Transverse colon (tissue), 4 donors: ENCODE results near the gene ANKS1B. TPM values are rescaled to one million over a fixed set of nuclear protein-coding genes. Genes with fewer than 3 reads are reported as not detected.
"Not testable (repeated sequence)": the region's sequence is repeated elsewhere in the genome, so short reads cannot be mapped to it uniquely, and the experiment has no call there.

Source experiments
- DNase-seq: peaks from one replicate; pipeline ENCODE4 v3.0.0-alpha.2; 2019
- H3K27ac ChIP-seq, 4 donors: fragments of 200-600 bp; sonication (generic); 2 replicates each; pipeline ENCODE4 v1.5.1; 2016 to 2018; ENCODE audit warnings: inconsistent platforms in 4 of 4
- H3K27me3 ChIP-seq: fragments of 200-600 bp; sonication (generic); 2 replicates; pipeline ENCODE4 v1.5.1; 2017; ENCODE audit warnings: inconsistent platforms
- H3K36me3 ChIP-seq, 4 donors: fragments of 200-600 bp; sonication (generic); 2 replicates each; pipeline ENCODE4 v1.5.1; 2017 to 2019; ENCODE audit warnings: inconsistent platforms in 4 of 4
- H3K4me1 ChIP-seq, 4 donors: fragments of 200-600 bp; sonication (generic); 2 replicates each; pipeline ENCODE4 v1.5.1; 2017 to 2020; ENCODE audit warnings: inconsistent platforms in 4 of 4
- H3K4me3 ChIP-seq, 4 donors: fragments of 200-600 bp; sonication (generic); 1 replicate in 1 of 4; 2 replicates in 3 of 4; pipeline versions ENCODE4 v1.5.1 to v1.6.1; 2017 to 2019; ENCODE audit warnings: inconsistent platforms in 4 of 4
- H3K9me3 ChIP-seq, 2 donors: fragments of 200-600 bp; sonication (generic); 2 replicates each; pipeline ENCODE4 v1.5.1; 2017 to 2019; ENCODE audit warnings: inconsistent platforms in 2 of 2
- EP300 ChIP-seq: sonication (generic); formaldehyde crosslinking; IDR thresholded peaks from one replicate; pipeline ENCODE4 v1.6.1; 2017; ENCODE audit warnings: antibody characterized with exemption, low read depth
- POLR2A ChIP-seq: fragments of 450-650 bp; IDR thresholded peaks from one replicate; pipeline ENCODE4 v1.6.1; 2016; ENCODE audit warnings: antibody characterized with exemption, mild to moderate bottlenecking, moderate library complexity
- POLR2AphosphoS5 ChIP-seq, 3 donors: sonication (generic); formaldehyde crosslinking; IDR thresholded peaks; one replicate each; pipeline ENCODE4 v1.6.1; 2016; ENCODE audit warnings: antibody characterized with exemption in 3 of 3
- WGBS, 2 donors: methylation state at CpG; one replicate each; pipeline ENCODE4 v1.1.5; 2018; ENCODE audit warnings: low coverage in 1 of 2; 5-methylcytosine and 5-hydroxymethylcytosine counted together
- in situ Hi-C, 4 donors: fragments of 200-750 bp; cut with MboI; loops; one replicate each; pipeline versions ENCODE4 v1.15.0 to v1.15.1; 2017; ENCODE audit warnings: low sequenced_read_pairs in 3 of 4, low pct_ligation_motif_present in 1 of 4, low pct_unique_long_range_greater_than_20kb in 1 of 4
- intact Hi-C: fragments of 100-400 bp; cut with DNase I; formaldehyde crosslinking; loops from one replicate; pipeline ENCODE4 v1.15.1; 2023; ENCODE audit warnings: low total_unique reads
- total RNA-seq, 4 donors: library from RNA; depleted of rRNA; stranded (reverse); fragments of >200 nt; gene quantifications; one replicate each; pipeline ENCODE4 v1.1.0, GENCODE V29; 2016
- TF ChIP-seq, protein P1 (sequence below), 5 experiments: fragments of 200-600 bp in 3 of 5; fragments of 450-650 bp in 2 of 5; sonication (generic) in 3 of 5; IDR thresholded peaks; 1 replicate in 2 of 5; 2 replicates in 3 of 5; pipeline ENCODE4 v1.5.1; 2016 to 2017; ENCODE audit warnings: antibody characterized with exemption in 5 of 5, inconsistent platforms in 3 of 5, mild to moderate bottlenecking in 2 of 5, moderate library complexity in 1 of 5

Gene ANKS1B
- total RNA-seq, 4 donors from 2014 or later = 1.4 to 6.4 (median 3.5) TPM; not detected in 1

DNA sequence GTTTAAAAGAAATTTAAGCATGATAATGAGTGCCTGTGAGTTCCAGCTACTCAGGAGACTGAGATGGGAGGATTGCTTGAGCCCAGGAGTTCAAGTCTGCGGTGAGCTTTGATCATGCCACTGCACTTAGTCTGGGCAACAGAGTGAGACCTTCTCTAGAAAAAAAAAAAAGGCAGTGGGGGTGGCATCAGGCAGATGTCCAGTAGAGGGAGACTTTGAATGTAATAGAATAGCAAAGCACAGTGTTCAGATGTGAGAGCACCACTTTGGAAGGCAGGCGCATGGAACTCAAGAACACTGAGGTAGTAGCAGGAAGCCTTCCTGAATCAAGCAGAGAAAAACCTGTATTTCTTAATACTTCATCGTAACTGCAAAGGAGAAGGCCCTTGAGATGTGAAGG, 731.7 kb downstream of the ANKS1B start:
- in situ Hi-C loops (no loop called here), intact Hi-C loops (no loop called here)
- H3K36me3 ChIP-seq = no peaks in the 10 kb centered on the region
- no peak for DNase-seq
- TF ChIP-seq POLR2AphosphoS5 (IDR thresholded peaks at IDR 0.05) = no peak
- TF ChIP-seq, protein P1, sequence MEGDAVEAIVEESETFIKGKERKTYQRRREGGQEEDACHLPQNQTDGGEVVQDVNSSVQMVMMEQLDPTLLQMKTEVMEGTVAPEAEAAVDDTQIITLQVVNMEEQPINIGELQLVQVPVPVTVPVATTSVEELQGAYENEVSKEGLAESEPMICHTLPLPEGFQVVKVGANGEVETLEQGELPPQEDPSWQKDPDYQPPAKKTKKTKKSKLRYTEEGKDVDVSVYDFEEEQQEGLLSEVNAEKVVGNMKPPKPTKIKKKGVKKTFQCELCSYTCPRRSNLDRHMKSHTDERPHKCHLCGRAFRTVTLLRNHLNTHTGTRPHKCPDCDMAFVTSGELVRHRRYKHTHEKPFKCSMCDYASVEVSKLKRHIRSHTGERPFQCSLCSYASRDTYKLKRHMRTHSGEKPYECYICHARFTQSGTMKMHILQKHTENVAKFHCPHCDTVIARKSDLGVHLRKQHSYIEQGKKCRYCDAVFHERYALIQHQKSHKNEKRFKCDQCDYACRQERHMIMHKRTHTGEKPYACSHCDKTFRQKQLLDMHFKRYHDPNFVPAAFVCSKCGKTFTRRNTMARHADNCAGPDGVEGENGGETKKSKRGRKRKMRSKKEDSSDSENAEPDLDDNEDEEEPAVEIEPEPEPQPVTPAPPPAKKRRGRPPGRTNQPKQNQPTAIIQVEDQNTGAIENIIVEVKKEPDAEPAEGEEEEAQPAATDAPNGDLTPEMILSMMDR (IDR thresholded peaks at IDR 0.05) = no peak
- no peak for TF ChIP-seq EP300
- no peak for TF ChIP-seq POLR2A
- no peaks in the 10 kb centered on the region for H3K27me3 ChIP-seq
- 92 to 96% methylated on average over 3 of the region's 3 CpGs for WGBS, 2 donors
- no peaks in the 10 kb centered on the region for H3K9me3 ChIP-seq
- no peaks in the 10 kb centered on the region for H3K4me1 ChIP-seq
- no peak overlapping the region for H3K4me3 ChIP-seq
- H3K27ac ChIP-seq = no peak overlapping the region

DNA sequence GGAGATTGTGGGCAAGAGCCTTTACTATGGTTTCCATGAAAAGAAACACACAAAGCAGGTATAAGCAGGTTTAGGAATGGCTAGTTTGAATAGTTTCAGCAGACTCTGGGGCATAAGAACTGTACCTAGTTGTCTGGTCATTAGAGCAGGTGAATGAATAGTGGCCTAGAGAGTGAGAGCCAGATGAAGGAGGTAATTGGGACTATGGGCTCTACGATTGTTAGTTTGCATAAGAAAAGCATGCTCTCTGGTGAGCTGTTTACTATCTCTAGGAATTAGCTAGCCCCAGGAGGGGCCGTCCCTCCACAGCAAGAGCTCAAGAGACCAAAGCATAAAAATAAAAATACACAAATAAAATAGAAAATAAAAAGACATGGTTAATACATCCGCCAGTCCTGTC, 734.6 kb downstream of the ANKS1B start:
- TF ChIP-seq POLR2AphosphoS5 (IDR thresholded peaks at IDR 0.05) (no peak), POLR2A (no peak), EP300 (no peak)
- TF ChIP-seq, protein P1 (IDR thresholded peaks at IDR 0.05) = no peak
- no peaks in the 10 kb centered on the region for H3K4me1 ChIP-seq
- no peaks in the 10 kb centered on the region for H3K9me3 ChIP-seq
- in situ Hi-C loops (no loop called here), intact Hi-C loops (no loop called here)
- DNase-seq = no peak
- H3K27ac ChIP-seq = no peak overlapping the region
- WGBS, 2 donors = 42 to 81% methylated on average over 2 to 3 of the region's 3 CpGs
- no peak overlapping the region for H3K4me3 ChIP-seq
- no peaks in the 10 kb centered on the region for H3K27me3 ChIP-seq
- no peaks in the 10 kb centered on the region for H3K36me3 ChIP-seq

DNA sequence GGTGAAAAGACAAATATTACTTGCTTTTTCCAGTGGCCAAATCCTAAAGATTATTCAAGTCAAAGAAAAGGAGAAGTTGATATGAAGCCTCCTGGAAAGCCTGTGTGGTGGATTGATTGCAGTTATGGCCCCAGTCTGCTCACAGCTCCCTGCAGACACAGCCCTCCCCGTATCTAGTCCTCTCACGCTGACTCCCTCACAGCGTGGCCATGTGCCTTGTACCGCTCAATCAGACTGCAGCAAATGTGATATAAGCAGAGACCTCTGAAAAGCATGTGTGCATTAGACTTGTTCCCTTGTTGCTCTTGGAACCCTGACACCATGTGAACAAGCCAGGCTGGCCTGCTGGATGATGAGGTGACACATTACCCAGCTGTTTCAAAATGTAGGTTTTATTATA, 735.2 kb downstream of the ANKS1B start:
- DNase-seq = no peak
- intact Hi-C loops (no loop called here), in situ Hi-C loops (no loop called here)
- Histone ChIP-seq H3K27ac (no peak overlapping the region), H3K36me3 (no peaks in the 10 kb centered on the region), H3K4me3 (no peak overlapping the region), H3K27me3 (no peaks in the 10 kb centered on the region), H3K4me1 (no peaks in the 10 kb centered on the region), H3K9me3 (no peaks in the 10 kb centered on the region)
- WGBS, 2 donors = 67% methylated on average over 4 of the region's 4 CpGs; no CpG with 5 or more reads in 1 of the 2 donors
- TF ChIP-seq POLR2A (no peak), POLR2AphosphoS5 (IDR thresholded peaks at IDR 0.05) (no peak)

DNA sequence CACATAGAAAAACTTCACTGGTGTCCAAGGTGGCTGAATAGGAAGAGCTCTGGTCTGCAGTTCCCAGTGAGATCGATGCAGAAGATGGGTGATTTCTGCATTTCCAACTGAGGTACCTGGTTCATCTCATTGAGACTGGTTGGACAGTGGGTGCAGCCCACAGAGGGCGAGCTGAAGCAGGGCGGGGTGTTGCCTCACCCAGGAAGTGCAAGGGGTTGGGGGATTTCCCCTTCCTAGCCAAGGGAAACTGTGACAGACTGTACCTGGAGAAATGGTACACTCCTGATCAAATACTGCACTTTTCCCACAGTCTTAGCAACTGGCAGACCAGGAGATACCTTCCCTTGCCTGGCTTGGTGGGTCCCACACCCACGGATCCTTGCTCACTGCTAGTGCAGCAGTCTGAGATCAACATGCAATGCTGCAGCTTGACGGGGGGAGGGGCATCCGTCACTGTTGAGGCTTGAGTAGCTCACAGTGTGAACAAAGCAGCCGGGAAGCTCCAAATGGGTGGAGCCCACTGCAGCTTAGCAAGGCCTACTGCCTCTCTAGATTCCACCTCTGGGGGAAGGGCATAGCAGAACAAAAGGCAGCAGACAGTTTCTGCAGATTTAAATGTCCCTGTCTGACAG, 746.7 kb downstream of the ANKS1B start:
- H3K27ac ChIP-seq, H3K4me1 ChIP-seq, in situ Hi-C loops, H3K4me3 ChIP-seq, H3K36me3 ChIP-seq, DNase-seq, intact Hi-C loops, H3K9me3 ChIP-seq, H3K27me3 ChIP-seq: not testable (repeated sequence)
- 58% methylated on average over 7 of the region's 7 CpGs; no CpG with 5 or more reads in 1 of the 2 donors for WGBS, 2 donors

DNA sequence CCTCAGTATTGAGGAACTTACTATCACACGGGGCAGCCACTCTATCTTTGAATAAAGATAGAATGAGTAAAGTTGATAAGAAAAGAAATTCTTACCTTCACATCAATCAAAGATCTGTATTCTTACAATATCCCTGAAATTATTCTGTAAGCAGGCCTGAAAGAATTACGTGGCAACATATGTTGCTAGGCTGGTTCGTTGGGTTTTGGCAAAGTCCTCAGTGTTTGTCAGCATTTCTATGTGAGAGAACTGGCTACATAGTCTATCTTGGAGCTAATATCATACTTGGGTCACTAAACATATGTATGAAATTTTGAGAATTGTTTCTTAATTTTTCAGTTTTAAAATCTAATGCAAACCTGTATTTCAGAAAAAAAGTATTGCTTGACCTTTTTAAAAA, 749.4 kb downstream of the ANKS1B start:
- in situ Hi-C loops = no loop called here
- Histone ChIP-seq H3K9me3 (no peaks in the 10 kb centered on the region), H3K36me3 (no peaks in the 10 kb centered on the region), H3K4me1 (no peaks in the 10 kb centered on the region), H3K4me3 (no peak overlapping the region), H3K27ac (no peak overlapping the region), H3K27me3 (no peaks in the 10 kb centered on the region)
- intact Hi-C loops = no loop called here
- TF ChIP-seq POLR2AphosphoS5 (IDR thresholded peaks at IDR 0.05) = no peak
- no peak for TF ChIP-seq POLR2A
- TF ChIP-seq, protein P1 (IDR thresholded peaks at IDR 0.05) = no peak
- TF ChIP-seq EP300 = no peak
- no peak for DNase-seq
- WGBS, 2 donors = 65 to 70% methylated on average over 3 of the region's 3 CpGs
